ENCODE data around the gene PRAF2.

The PRAF2 gene

DNA sequence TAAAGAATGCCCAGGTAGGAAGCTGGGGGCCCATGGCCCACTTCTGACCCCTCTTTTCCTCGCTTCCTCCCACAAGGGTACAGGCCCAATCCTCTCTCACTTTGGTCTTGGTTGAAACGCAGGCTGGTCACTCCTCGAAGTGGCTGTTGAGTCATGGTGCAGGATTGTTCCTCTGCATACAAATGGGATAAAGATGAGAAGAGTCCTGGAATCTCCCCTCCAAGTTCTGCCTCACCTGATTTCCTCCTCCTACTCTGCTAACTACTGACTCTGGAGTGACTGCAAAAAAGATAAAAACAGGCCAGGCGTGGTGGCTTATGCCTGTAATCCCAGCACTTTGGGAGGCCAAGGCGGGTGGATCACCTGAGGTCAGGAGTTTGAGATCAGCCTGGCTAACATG is 4.1 kb upstream of the PRAF2 start:
- Histone ChIP-seq H3K4me2 (no peak overlapping the region), H3K27ac (no peak overlapping the region)

DNA sequence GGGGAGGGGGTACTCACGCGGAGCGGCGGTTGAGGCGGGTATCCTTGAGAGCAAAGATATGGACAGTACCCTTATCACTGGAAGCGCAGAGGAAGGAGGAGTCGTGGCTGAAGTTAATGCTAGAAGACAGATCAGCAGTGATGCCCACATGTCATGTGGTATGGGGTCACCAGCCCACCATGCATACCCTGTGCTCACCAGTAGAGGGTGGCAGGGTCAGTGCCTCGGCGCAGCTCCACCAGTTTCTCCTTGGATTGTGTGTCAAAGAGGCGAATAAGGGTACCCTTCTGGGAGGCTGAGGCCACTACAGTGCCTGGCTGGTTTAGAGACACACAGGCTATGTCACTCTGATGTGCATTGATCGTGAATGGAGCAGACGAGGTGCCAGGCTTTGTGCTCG is 1.5 kb upstream of the PRAF2 start:
- Histone ChIP-seq H3K27ac (no peak overlapping the region), H3K4me3 (no peak overlapping the region), H3K4me2 (no peak overlapping the region), H3K9me3 (no peaks in the 10 kb centered on the region; the same call in none of the 2 replicates), H3K36me3 (peaks cover 10% of the 10 kb centered on the region; the same call in 1 of the 2 replicates), H4K20me1 (0 out of 2 replicates have a peak, but pooled peaks cover 4% of the 10 kb centered on the region), H3K4me1 (peaks cover 20% of the 10 kb centered on the region), H3K27me3 (peaks cover 12% of the 10 kb centered on the region; the same call in 1 of the 2 replicates), H3K9ac (no peak overlapping the region)
- TF ChIP-seq Cebpa-rat (IDR thresholded peaks at IDR 0.05) = no peak

More for the DNA sequence above, 4.1 kb upstream of the PRAF2 start:
- Histone ChIP-seq H3K4me1 (peaks cover 11% of the 10 kb centered on the region), H3K27me3 (peaks cover 12% of the 10 kb centered on the region; the same call in 1 of the 2 replicates), H3K36me3 (peaks cover 7% of the 10 kb centered on the region; the same call in 1 of the 2 replicates), H3K9ac (no peak overlapping the region), H4K20me1 (no peaks in the 10 kb centered on the region), H3K9me3 (no peaks in the 10 kb centered on the region; the same call in 1 of the 2 replicates), H3K4me3 (no peak overlapping the region)
- TF ChIP-seq Cebpa-rat (IDR thresholded peaks at IDR 0.05) = no peak

DNA sequence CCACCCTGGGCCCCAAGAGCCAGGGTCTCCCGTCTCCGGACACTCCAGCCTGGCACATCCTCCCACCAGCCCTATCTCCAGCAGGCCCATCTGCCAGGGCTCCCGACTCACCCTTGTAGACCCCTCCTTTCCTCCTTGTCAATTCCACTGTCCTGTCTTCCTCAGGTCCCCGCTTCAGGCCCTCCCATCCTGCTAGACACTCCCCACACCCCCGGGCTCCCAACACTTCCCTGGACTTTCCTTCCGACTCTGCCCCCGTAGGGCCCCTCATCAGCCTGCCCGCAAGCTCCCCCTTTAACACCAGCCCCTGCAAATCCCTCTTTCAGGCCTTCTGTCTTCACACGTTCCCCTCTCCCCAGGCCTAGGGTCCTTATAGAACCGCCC is 1.1 kb downstream of the PRAF2 start:
- no peak overlapping the region for H3K27ac ChIP-seq
- peak overlapping the region; percentile 82 for H3K4me2 ChIP-seq
- peaks cover 14% of the 10 kb centered on the region; the same call in 1 of the 2 replicates for H3K36me3 ChIP-seq
- peaks cover 20% of the 10 kb centered on the region for H3K4me1 ChIP-seq
- H4K20me1 ChIP-seq = peaks cover 16% of the 10 kb centered on the region
- H3K27me3 ChIP-seq = peaks cover 13% of the 10 kb centered on the region; the same call in 1 of the 2 replicates
- peak overlapping the region; percentile 64 for H3K9ac ChIP-seq
- H3K9me3 ChIP-seq = no peaks in the 10 kb centered on the region; the same call in none of the 2 replicates
- TF ChIP-seq Cebpa-rat (IDR thresholded peaks at IDR 0.05) = no peak
- H3K4me3 ChIP-seq = peak overlapping the region; percentile 75

DNA sequence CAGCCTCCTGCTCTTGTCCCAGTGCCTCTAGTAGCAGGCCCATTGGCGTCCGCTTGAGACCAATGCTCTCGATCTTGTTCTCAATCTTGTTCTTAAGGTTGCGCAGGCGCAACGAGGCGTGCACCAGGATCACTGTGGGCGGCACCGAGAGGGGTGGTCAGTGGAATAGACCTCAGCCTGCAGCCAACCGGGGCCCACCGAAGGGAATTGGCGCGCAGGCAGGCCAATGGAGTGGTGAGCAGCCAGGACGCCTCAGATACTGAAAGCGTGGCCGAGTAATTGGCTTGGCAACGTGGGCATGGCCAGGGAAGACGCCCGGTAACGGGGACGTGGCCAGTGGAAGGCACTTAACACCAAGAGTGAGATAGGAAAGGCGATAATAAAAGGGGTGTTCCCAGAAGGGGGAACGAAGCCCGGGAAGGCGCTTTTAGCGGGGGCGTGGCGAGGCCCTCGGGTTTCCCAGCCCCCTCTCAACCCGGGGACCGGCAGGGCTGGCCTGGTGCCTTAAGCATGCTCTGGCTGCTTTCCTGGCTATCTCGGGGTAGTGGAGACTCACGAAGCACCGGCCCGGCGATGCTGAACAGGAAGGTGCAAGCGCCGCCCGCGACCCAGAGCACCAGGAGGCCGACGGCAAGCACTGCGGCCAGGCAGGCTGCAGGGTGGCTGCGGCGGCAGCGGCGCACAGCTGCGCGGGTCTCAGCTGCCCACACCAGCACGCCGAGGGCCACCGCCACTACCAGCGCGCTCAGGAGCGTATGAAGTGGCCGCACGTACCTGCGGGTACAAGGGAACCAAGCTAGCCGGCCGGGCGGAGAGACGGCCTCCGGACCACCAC is 1.7 kb downstream of the PRAF2 start:
- no peak for TF ChIP-seq Cebpa-rat (IDR thresholded peaks at IDR 0.05)
- no peak overlapping the region for H3K27ac ChIP-seq
- H3K4me2 ChIP-seq = peak overlapping the region; percentile 82
- peak overlapping the region; percentile 75 for H3K4me3 ChIP-seq
- peaks cover 11% of the 10 kb centered on the region; the same call in 1 of the 2 replicates for H3K36me3 ChIP-seq
- H3K27me3 ChIP-seq = peaks cover 7% of the 10 kb centered on the region; the same call in 1 of the 2 replicates
- no peak overlapping the region for H3K9ac ChIP-seq
- no peaks in the 10 kb centered on the region; the same call in none of the 2 replicates for H3K9me3 ChIP-seq
- H4K20me1 ChIP-seq = peaks cover 16% of the 10 kb centered on the region
- peaks cover 20% of the 10 kb centered on the region for H3K4me1 ChIP-seq

DNA sequence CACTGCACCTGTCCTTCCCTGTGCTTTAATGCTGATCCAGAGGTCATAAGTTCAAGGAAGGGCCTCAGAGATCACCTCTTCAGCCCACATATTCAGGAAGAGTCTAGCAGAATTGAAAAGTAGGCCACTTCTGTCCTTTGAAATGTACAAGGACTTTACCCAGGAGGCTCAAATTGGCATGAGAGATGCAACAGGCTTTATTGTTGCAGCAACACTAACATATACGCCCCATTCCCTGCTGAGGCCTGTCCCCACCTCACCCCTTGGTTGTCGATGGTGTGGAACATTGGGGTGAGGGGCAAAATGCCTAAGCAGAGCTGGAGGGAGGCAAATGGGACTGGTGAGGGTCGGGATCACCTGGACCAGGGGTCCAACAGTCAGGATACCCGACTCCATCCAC is 2.8 kb downstream of the PRAF2 start:
- no peak overlapping the region for H3K27ac ChIP-seq
- H3K36me3 ChIP-seq = peaks cover 11% of the 10 kb centered on the region; the same call in 1 of the 2 replicates
- H3K9me3 ChIP-seq = no peaks in the 10 kb centered on the region; the same call in none of the 2 replicates
- peaks cover 16% of the 10 kb centered on the region for H4K20me1 ChIP-seq
- H3K27me3 ChIP-seq = 0 out of 2 replicates have a peak, but pooled peaks cover 5% of the 10 kb centered on the region
- no peak overlapping the region for H3K4me3 ChIP-seq
- no peak overlapping the region for H3K9ac ChIP-seq
- H3K4me2 ChIP-seq = no peak overlapping the region
- H3K4me1 ChIP-seq = peaks cover 20% of the 10 kb centered on the region
- TF ChIP-seq Cebpa-rat (IDR thresholded peaks at IDR 0.05) = no peak

DNA sequence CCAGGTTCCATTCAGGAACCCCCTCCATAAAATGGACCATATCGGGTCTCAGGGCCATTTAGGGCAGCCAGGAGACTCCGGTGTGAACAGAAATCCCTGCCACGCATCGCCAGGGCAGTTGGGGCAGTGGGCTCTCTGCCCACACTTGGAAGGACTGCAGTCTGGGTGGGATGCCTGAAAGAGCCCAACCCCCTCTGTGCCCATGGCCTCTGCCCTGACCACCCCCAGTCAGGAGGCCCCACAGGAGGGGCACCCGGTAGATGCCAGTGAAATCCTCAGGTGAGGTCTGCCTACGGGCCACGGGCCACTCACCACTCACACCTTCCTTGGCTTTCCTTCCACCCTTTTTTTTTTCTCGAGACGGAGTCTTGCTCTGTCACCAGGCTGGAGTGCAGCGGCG is 4.8 kb downstream of the PRAF2 start:
- Histone ChIP-seq H3K4me2 (no peak overlapping the region), H4K20me1 (peaks cover 23% of the 10 kb centered on the region), H3K36me3 (peaks cover 25% of the 10 kb centered on the region; the same call in 1 of the 2 replicates), H3K27ac (no peak overlapping the region), H3K4me3 (no peak overlapping the region), H3K27me3 (0 out of 2 replicates have a peak, but pooled peaks cover 14% of the 10 kb centered on the region), H3K9ac (no peak overlapping the region), H3K4me1 (peaks cover 13% of the 10 kb centered on the region), H3K9me3 (no peaks in the 10 kb centered on the region; the same call in none of the 2 replicates)
- TF ChIP-seq Cebpa-rat (IDR thresholded peaks at IDR 0.05) = no peak

DNA sequence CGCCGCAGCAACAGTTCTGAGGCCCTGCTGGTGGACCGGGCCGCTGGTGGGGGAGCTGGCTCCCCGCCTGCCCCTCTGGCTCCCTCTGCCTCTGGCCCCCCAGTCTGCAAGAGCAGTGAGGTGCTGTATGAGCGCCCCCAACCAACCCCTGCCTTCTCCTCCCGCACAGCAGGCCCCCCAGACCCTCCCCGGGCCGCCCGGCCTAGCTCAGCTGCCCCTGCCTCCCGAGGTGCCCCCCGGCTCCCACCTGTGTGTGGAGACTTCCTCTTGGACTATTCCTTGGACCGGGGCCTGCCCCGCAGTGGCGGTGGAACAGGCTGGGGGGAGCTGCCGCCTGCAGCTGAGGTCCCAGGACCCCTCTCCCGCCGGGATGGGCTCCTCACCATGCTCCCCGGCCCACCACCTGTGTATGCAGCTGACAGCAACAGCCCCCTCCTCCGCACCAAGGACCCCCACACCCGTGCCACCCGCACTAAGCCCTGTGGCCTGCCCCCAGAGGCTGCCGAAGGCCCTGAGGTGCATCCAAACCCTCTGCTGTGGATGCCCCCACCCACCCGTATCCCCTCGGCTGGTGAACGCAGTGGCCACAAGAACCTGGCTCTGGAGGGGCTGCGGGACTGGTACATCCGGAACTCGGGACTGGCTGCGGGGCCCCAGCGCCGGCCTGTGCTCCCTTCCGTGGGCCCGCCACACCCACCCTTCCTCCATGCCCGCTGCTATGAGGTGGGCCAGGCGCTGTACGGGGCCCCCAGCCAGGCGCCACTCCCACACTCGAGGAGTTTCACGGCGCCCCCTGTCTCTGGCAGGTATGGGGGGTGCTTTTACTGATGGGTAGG is 6.3 kb downstream of the PRAF2 start:
- Histone ChIP-seq H3K9me3 (no peaks in the 10 kb centered on the region; the same call in 1 of the 2 replicates), H3K27ac (no peak overlapping the region)

DNA sequence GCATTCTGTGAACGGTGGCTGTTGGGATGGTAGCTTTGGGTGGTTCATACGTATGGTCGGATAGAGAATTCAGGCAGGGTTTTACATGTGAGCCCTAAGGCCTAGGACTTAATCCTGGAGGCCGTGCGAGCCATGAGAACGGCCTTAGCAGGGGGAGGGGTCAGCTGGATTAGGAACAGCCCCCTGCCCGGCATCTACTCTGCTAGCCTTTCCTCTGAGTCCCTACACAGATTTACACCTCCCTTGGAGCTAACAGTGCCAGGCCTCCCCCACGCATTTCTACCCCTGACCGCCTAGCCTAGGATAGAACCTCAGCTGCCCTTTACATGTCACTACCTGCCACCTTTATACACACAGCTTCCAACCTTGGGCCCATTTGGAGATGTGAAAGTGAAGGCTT is 7.1 kb downstream of the PRAF2 start:
- Histone ChIP-seq H3K4me1 (no peaks in the 10 kb centered on the region), H4K20me1 (peaks cover 26% of the 10 kb centered on the region), H3K9ac (no peak overlapping the region), H3K36me3 (peaks cover 39% of the 10 kb centered on the region; the same call in 1 of the 2 replicates), H3K27me3 (0 out of 2 replicates have a peak, but pooled peaks cover 16% of the 10 kb centered on the region), H3K4me2 (no peak overlapping the region), H3K9me3 (no peaks in the 10 kb centered on the region), H3K4me3 (no peak overlapping the region), H3K27ac (no peak overlapping the region)
- no peak for TF ChIP-seq Cebpa-rat (IDR thresholded peaks at IDR 0.05)

More for the DNA sequence above, 6.3 kb downstream of the PRAF2 start:
- no peak overlapping the region for H3K4me2 ChIP-seq
- no peak for TF ChIP-seq Cebpa-rat (IDR thresholded peaks at IDR 0.05)
- H3K4me3 ChIP-seq = no peak overlapping the region
- peaks cover 32% of the 10 kb centered on the region; the same call in 1 of the 2 replicates for H3K36me3 ChIP-seq
- 0 out of 2 replicates have a peak, but pooled peaks cover 14% of the 10 kb centered on the region for H3K27me3 ChIP-seq
- no peak overlapping the region for H3K9ac ChIP-seq
- H3K4me1 ChIP-seq = peaks cover 5% of the 10 kb centered on the region
- peaks cover 25% of the 10 kb centered on the region for H4K20me1 ChIP-seq

DNA sequence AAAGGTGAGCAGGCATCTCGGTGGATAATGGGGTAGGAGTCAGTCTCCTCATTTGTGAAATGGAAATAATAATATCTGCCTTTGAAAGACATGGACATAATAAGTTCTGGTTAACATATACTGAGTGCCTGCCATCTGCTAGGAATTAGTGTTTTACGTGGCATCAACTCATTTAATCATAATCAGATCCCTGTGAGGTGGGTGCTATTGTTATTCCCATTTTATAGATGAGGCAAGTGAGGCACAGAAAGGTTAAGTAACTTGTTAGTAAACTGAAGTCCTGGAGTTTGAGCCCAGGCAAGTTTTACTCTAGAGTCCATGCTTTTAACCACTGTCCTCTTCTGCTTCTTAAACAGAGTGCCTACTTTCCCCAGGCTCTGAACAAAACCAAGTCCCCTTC is 7.5 kb downstream of the PRAF2 start:
- no peak for TF ChIP-seq Cebpa-rat (IDR thresholded peaks at IDR 0.05)

More for the DNA sequence above, 7.5 kb downstream of the PRAF2 start:
- no peaks in the 10 kb centered on the region for H3K9me3 ChIP-seq
- H4K20me1 ChIP-seq = peaks cover 30% of the 10 kb centered on the region
- no peak overlapping the region for H3K27ac ChIP-seq
- H3K4me2 ChIP-seq = no peak overlapping the region
- H3K36me3 ChIP-seq = peaks cover 38% of the 10 kb centered on the region; the same call in 1 of the 2 replicates
- 0 out of 2 replicates have a peak, but pooled peaks cover 20% of the 10 kb centered on the region for H3K27me3 ChIP-seq
- no peak overlapping the region for H3K4me3 ChIP-seq
- H3K4me1 ChIP-seq = no peaks in the 10 kb centered on the region
- no peak overlapping the region for H3K9ac ChIP-seq

Measured in BLaER1 (cell line).